HG03025 (cell line): Measurements from ENCODE around the gene CEACAM5.
"Not testable (repeated sequence)": the region's sequence is repeated elsewhere in the genome, so short reads cannot be mapped to it uniquely, and the experiment has no call there.

Experiments used
- ATAC-seq: cut with Tn5 transposase; IDR thresholded peaks from one replicate; pipeline ENCODE4 v1.9.1; 2021; ENCODE audit warnings: mild to moderate bottlenecking, moderate library complexity; ENCODE audit not compliant: unreplicated experiment, low FRiP score

The CEACAM5 gene

DNA sequence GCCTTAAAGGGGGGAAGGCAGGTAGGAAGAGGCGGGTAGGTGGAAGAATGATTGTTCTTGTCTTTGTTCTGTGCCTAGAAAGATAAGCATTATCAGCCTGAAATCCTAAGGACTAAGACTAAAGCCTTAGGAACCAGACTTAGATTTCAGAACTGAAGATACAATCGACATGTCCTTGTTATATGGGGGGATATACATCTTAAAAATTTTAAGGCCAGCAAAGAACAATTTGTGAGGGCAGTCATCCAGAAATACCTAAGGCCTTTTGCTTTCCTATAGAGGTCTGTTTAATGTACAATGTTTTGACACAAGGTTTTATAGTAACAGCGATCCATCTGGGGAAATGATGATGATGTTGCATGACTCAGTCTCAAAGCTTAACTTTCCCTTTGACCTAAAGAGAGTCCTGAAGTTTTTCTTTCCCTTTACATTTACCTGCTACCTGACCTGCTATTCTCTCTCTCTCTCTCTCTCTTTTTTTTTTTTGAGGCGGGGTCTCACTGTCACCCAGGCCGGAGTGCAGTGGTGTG is 26.7 kb downstream of the CEACAM5 start:
- ATAC-seq, result no peak

DNA sequence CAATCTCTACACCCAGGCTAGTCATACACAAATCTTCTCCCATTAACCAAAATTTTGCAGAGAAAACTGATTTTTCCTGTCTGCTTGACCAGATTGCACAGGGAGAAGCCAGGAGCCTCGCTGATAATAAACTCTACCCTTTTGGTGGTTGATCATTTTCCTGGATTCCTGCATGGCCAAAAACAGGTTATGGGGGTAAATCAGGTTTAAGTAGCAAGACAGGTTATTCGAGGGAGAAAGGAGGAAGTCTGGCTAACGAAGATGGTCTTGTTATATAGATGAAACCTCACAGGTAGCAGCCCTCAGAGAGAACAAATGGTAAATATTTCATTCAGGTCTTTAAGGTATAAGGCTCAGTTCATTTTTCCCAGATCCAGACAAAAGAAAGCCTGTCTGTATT is 30.9 kb downstream of the CEACAM5 start:
- no peak for ATAC-seq

DNA sequence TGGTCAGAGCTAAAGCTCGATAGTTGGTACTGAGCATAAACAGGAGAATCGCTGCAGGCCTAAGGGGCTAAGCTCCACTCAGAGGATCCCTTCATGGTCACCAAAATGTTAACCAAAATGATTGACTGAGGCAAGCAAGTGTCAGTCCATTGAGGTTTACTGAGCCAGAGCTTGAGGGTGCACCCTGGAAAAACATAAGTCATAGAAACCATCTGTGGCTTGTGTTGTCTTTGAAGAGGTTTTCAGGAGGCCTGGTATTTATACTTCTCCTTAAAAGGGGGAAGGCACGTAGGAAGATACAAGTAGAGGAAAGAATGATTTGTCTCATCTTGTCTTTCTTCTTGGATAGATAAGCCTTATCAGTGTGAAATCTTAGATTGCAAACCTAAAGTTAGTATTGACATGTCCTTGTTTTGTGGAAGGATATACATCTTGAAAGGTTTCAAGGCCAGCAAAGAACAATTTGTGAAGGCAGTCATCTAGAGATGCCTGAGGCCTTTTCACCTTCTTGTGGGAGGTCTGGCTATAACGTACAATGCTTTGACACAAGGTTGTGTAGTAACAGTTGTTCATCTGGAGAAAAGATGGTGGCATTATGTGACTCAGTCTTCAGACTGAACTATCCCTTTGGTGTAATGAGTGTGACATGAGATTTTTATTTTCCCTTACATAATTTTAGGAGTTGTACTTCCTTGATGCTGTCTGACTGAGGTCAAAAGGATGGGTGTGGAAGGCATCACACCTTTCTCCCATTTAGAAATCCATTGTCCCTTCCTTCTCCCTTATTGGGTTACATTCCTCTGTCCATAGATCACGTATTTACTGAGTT is 32.2 kb downstream of the CEACAM5 start:
- no peak for ATAC-seq

DNA sequence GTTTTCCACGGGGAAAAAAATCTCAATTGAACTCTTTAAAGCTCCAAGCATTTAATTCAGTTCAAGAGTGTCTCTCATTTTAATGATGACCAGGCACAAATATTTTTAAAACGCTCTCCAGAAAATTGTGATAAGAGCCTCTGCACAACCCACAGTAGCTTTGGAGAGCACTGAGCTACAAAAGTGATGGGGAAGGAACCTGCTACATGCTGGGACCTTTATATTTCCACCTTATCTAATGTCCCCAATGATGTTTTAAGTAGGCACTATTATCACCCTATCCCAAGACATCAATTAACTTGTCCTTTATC is 32.8 kb downstream of the CEACAM5 start:
- no peak for ATAC-seq

DNA sequence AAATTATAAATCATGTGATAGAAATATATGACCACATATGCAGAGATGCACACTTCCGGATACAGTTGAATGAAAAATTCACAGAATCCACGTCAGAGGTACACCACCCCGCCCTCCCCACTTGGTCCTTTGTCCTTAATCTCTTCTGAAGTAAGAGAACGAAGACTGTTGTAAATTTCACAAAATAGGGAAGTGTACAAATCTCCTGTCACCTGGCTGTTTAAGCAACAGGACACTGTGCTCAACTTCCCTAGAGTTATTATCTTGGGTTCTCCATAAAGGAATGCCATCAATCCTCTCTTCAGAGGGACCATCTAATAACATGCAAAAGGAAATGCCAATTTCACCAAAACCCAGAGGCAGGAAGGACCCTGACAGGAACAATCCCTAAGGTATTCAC is 36.4 kb downstream of the CEACAM5 start:
- no peak for ATAC-seq

DNA sequence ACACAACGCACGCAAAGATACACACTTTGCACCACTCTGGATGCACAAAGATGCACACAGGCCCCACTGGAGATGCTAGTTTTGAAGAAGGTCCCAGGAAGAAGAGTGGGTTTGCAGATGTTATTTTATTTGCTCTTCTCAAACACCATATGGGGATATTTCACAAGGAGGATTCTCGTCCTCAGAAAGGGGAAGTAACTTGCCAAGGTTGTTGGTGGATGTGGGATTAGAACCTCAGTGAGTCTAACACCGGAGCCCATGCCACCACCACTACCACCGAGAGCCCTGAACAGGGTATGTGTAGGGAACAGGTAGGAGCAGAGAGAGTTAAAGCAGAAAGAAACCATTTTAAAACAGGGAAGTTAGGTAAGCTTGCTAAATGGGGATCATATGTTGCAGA is 37.3 kb downstream of the CEACAM5 start:
- no peak for ATAC-seq

DNA sequence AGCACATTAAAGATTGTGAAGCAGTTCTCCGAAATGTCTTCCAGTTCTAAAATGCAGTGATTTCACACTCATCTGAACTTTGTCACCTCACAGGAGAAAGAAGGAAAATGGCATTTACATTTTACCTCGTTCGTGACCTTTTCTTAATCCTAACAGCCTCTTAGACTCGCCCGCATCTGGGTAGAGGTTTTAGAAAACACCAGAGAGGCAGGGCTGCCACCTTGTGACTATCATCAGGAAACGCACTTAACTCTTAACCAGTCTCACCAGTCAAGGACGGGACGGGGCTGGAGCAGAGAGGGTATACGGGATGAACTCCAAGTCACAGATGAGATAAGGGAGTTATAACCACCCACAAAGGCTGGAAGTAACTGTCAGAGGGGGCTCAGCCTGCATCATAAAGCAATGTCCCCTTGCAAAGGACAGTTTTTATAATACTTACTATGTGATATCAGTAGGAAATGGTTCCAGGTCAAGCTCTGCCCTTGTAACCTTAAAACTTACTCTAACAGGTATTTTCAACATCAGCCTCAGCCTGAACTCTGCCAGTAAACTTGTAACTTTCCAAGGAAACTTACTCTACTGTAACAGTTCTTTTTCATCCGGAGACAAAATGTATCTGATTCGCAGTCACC is 38.3 kb downstream of the CEACAM5 start:
- ATAC-seq, result no peak

DNA sequence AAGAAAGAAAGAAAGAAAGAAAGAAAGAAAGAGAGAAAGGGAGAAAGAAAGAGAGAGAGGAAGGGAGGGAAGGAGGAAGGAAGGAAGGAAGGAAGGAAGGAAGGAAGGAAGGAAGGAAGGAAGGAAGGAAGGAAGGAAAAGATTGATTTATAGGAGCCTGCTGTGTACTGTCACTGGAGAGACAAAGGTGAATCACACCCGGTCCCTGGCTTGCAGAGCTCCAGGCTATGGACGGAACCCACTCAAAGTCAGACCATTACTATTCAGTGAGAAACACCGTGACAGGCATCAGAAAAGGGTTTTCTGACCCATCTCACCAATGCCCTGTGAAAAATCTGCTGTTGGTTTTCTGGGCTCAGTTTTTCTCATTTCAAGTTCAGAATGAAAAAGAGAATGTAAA is 39.6 kb downstream of the CEACAM5 start:
- ATAC-seq, result no peak

DNA sequence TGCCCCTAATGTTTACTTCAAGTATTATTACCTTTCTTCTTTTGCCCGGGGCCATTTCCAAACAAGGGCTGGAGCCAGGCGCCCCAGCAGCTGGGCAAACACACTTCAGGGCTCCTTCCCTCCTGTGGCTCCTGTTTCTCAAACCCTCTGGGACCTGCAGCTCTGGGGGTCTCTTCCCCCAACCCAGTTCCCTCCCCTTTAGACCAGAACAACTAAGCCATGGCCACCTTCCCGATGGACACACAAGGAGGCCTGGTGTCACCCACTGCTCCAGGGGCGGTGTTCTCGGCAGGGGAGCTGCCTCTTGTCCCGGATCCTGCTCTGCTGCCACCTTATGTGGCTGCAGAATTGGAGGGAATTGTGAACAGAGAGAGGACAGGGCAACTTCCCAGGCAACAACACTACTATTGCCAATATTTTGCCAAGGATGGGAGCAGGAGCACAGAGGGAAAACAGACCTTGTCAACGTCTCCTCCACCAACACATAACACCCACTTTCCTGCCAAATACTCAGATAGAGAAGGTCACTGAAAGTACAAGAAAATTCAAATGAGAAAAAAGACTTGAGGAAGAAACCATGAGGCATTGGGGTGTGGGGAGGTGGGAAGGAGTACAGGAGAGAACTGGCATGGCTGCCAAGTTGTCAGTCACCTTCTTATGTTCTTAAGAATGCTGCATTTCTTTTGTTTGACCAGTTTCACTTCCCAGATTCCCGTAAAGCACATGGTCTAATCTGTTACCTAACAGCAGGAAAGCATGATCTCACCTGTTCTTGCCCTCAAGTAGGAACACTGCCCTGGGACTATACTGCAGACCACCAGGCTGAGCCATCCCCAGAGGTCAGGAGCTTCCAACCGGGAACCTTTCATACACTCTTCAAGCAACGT is 42.1 kb downstream of the CEACAM5 start:
- ATAC-seq, result not testable (repeated sequence)

DNA sequence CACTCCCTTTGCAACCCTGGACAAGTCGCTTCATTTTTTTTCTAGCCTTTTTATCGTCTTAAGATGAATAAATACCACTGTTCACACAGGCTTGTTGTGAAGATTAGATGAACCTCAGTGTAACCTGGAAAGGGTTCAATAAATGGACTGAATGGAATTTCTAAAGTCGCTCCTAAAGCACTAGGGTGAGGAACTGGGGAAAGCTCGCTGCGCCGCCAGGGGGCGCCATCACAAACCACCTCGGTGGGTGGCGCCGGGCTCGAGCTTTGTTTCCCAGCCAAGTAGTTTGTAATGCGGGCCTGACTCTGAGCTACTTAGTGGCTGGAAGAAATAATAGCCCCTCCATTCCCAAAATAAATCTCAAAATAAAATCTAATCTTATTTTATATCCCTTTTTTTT is 44.7 kb downstream of the CEACAM5 start:
- no peak for ATAC-seq

DNA sequence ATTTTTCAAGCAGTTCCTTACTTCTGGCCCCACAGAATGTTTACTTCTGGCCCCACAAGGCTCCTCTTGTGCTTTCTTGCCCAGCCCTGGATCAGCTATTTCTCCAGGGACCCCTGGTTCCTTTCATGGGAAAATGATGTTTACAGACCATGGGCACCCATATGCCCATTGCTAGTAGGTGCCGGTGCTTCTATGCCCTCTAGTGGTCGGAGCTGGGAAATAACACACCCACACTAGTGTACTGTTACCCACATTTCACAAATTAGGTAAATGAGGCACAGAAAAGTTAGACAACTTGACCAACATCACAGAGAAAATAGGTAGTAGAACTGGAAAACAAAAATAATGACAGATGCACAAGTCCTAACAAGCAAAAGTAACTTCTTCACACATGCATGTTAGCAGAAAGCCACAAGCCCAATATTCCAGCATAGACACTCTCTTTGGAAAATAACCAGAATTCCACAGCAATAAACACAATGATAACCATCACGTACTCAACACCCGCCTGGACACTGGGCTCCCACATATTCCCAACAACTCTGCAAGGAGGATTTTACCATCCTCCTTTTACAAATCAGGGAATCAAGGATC is 45.6 kb downstream of the CEACAM5 start:
- no peak for ATAC-seq

DNA sequence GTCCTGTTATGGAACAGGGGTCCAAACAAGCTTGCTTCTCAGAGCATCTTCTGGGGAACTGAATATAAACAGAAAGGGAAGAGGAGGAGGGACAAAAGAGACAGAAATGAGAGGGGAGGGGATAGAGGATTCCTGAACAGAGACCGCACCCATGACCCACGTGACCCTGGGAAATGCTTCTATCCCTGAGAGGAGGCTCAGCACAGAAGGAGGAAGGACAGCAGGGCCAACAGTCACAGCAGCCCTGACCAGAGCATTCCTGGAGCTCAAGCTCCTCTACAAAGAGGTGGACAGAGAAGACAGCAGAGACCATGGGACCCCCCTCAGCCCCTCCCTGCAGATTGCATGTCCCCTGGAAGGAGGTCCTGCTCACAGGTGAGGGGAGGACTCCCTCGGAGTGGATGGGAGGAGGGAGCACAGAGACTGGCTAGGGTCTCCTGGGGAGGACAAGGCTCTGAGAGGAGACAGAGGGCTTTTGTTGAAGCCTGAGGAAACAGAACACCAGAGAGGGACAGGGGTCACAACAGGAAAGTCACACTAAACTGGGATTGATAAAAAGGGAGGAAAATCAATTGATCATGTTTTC is 47.0 kb downstream of the CEACAM5 start, which contains the start of gene CEACAM6:
Gene CEACAM6 (plus strand): TSS at position 203 of the 586 bp plus-strand sequence. CDS start 109 bp downstream, at position 312.
- no peak for ATAC-seq

DNA sequence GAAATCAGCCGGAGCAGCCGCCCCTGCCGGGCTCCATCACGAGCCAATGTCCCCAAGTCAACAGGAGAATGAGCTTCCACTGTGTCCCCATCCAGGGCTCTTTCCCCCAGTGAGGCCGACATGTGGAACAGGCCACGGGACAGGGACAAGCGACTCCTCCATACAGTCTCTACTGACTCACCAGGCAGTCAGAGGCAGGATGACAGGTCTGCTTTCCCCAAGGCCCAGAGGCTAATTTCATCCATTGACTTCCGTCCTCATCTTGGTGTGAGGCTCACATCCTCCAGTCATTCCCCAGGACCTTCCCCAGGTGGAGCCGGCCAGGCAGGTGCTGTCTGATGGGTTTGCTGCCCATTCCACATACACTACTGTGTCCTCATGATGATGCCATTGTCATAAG is 50.4 kb downstream of the CEACAM5 start:
- ATAC-seq, result no peak

DNA sequence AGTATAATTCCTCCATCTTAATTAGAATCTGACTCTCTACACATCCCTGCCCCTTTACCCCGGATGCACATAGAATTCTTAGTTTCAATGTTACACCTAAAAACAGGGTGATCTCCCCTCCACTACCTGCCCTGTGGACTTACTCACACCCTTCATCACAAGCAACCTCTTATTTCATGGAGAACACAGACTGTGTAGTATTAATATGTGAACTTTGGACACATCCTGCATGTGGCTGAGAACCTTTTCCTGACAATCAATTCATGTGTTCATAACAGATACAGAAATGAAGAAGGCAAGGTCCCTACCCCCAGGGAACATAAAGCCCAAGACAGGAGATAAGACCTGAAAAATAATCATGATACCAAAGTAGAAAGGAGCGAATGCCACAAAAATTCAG is 58.7 kb downstream of the CEACAM5 start:
- no peak for ATAC-seq

DNA sequence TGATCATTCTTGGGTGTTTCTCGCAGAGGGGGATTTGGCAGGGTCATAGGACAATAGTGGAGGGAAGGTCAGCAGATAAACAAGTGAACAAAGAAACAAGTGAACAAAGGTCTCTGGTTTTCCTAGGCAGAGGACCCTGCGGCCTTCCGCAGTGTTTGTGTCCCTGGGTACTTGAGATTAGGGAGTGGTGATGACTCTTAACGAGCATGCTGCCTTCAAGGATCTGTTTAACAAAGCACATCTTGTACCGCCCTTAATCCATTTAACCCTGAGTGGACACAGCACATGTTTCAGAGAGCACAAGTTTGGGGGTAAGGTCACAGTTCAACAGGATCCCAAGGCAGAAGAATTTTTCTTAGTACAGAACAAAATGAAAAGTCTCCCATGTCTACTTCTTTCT is 59.7 kb downstream of the CEACAM5 start:
- not testable (repeated sequence) for ATAC-seq

DNA sequence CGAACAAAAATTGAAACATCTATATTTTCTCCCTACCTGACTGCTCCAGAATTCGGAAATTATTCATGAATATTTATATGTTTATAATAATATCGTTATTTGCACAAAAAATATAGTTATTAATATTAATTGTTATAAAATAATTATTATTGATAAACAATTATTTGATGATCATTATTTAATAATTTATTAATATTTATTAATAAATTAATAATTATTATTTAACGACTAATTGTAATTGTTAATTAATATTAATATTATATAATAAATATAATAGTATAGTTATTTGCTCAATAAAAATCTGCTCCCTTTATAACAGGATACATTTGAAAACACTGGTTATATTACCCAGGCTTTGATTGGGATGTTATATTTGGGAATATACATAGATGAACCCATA is 61.2 kb downstream of the CEACAM5 start:
- no peak for ATAC-seq

DNA sequence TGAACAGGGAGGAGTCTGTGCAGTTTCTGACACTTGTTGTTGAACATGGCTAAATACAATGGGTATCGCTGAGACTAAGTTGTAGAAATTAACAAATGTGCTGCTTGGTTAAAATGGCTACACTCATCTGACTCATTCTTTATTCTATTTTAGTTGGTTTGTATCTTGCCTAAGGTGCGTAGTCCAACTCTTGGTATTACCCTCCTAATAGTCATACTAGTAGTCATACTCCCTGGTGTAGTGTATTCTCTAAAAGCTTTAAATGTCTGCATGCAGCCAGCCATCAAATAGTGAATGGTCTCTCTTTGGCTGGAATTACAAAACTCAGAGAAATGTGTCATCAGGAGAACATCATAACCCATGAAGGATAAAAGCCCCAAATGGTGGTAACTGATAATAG is 63.0 kb downstream of the CEACAM5 start:
- ATAC-seq, result no peak

DNA sequence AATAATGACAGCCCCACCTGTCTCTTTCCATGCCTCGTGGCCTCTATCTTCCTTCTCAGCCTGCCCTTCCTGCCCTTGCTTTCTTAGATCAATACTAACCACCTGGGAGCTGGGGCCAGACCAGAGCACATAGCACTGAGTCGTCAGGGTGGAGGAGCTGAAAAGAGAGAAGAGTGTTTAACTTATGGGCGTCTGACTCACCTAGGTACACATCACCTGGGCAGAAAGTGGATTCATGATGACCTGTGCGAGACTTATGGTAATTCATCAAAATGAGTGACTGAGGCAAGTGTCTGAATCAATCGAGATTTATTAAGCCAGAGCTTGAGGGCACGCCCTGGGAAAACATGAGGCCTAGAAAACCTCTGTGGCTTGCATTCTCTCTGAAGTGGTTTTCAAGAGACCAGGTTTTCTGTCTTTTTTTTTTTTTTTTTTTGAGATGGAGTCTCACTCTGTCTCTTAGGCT is 66.1 kb downstream of the CEACAM5 start:
- no peak for ATAC-seq

DNA sequence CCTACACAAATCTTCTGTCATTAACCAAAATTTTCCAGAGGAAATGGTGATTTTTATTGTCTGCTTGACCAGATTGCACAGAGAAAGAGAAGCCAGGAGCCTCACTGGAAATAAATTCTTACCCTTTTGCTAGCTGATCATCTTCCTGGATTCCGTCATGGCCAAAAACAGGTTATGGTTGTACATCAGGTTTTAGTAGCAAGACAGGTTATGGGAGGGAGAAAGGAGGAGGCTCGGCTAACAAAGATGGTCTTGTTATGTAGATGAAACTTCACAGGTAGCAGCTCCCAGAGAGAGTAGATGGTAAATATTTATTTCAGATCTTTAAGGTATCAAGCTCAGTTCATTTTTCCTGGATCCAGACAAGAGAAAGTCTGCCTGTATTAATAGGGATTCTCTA is 68.3 kb downstream of the CEACAM5 start:
- ATAC-seq, result no peak
